ENCODE data around the gene CDC42BPG. TPM values are rescaled to one million over a fixed set of nuclear protein-coding genes. Genes with fewer than 3 reads are reported as not detected.

CDC42BPG gene
- polyA plus RNA-seq, 1 experiment = 0.02 TPM

- ChIA-PET CTCF (interaction anchor here (3.0 to 29.7 kb wide), 2 partner anchors 13 to 36 kb away, joined by 8 to 797 read pairs; partner anchors contain the start of gene CDC42BPG), POLR2A (no interaction called here)
- TF ChIP-seq CTCF (IDR thresholded peaks at IDR 0.05; ENCODE audit: insufficient read depth, low read depth, low read length) = no peak
- Histone ChIP-seq H3K4me3 (ENCODE audit: low read depth, low read length) (no peak overlapping the region), H3K36me3 (ENCODE audit: control insufficient read depth, insufficient read depth, low read length) (peaks cover 7% of the 10 kb centered on the region), H3K27me3 (ENCODE audit: control insufficient read depth, insufficient read depth, low read length) (no peaks in the 10 kb centered on the region)
- no peak for DNase-seq (ENCODE audit: low read depth)
These were observed 47.4 kb upstream of the CDC42BPG start for GRCh38 chr11:64891880-64892279.

- no peaks in the 10 kb centered on the region for H3K27me3 ChIP-seq (ENCODE audit: control insufficient read depth, insufficient read depth, low read length)
- CTCF ChIA-PET = interaction anchor here (0.5 to 29.7 kb wide), 5 partner anchors 12 to 203 kb away, joined by 3 to 797 read pairs (median 8); partner anchors contain the start of genes CDC42BPG and EHD1
- no peak for DNase-seq (ENCODE audit: low read depth)
- no peak overlapping the region for H3K4me3 ChIP-seq (ENCODE audit: low read depth, low read length)
- TF ChIP-seq CTCF (IDR thresholded peaks at IDR 0.05; ENCODE audit: insufficient read depth, low read depth, low read length) = no peak
- peaks cover 7% of the 10 kb centered on the region for H3K36me3 ChIP-seq (ENCODE audit: control insufficient read depth, insufficient read depth, low read length)
- POLR2A ChIA-PET = no interaction called here
These were observed 46.9 kb upstream of the CDC42BPG start for GRCh38 chr11:64891215-64891848.

GRCh38 chr11:64890522-64890939 is 46.1 kb upstream of the CDC42BPG start:
- ChIA-PET POLR2A (no interaction called here), CTCF (interaction anchor here (0.5 to 29.7 kb wide), 7 partner anchors 8 to 202 kb away, joined by 3 to 797 read pairs (median 4); partner anchors contain the start of genes ARL2, CDC42BPG and EHD1)
- Histone ChIP-seq H3K4me3 (ENCODE audit: low read depth, low read length) (no peak overlapping the region), H3K36me3 (ENCODE audit: control insufficient read depth, insufficient read depth, low read length) (peaks cover 5% of the 10 kb centered on the region), H3K27me3 (ENCODE audit: control insufficient read depth, insufficient read depth, low read length) (no peaks in the 10 kb centered on the region)
- no peak for DNase-seq (ENCODE audit: low read depth)
- no peak for TF ChIP-seq CTCF (IDR thresholded peaks at IDR 0.05; ENCODE audit: insufficient read depth, low read depth, low read length)

- POLR2A ChIA-PET = no interaction called here
- no peak for DNase-seq (ENCODE audit: low read depth)
These were observed 44.5 kb upstream of the CDC42BPG start for GRCh38 chr11:64888729-64889511.

More at GRCh38 chr11:64888729-64889511, 44.5 kb upstream of the CDC42BPG start:
- CTCF ChIA-PET = interaction anchor here (1.0 to 29.7 kb wide), 6 partner anchors 11 to 125 kb away, joined by 4 to 797 read pairs (median 14); partner anchors contain the start of genes ARL2, ATG2A, BATF2 and CDC42BPG
- Histone ChIP-seq H3K36me3 (ENCODE audit: control insufficient read depth, insufficient read depth, low read length) (no peaks in the 10 kb centered on the region), H3K27me3 (ENCODE audit: control insufficient read depth, insufficient read depth, low read length) (no peaks in the 10 kb centered on the region), H3K4me3 (ENCODE audit: low read depth, low read length) (no peak overlapping the region)
- TF ChIP-seq CTCF (IDR thresholded peaks at IDR 0.05; ENCODE audit: insufficient read depth, low read depth, low read length) = no peak
